GM19238 (cell line): ENCODE measurements around the gene PALM2AKAP2.

Source experiments
- DNase-seq: peaks from one replicate; pipeline ENCODE4 v3.0.0; 2011; ENCODE audit warnings: low spot score; ENCODE audit not compliant: insufficient read length

PALM2AKAP2 gene

GRCh38 chr9:109779711-109780452 is at the start of gene PALM2AKAP2:
PALM2AKAP2 (plus strand) TSS chr9:109780198; CDS start chr9:109780489, 291 bp downstream.
- DNase-seq = no peak

DNA sequence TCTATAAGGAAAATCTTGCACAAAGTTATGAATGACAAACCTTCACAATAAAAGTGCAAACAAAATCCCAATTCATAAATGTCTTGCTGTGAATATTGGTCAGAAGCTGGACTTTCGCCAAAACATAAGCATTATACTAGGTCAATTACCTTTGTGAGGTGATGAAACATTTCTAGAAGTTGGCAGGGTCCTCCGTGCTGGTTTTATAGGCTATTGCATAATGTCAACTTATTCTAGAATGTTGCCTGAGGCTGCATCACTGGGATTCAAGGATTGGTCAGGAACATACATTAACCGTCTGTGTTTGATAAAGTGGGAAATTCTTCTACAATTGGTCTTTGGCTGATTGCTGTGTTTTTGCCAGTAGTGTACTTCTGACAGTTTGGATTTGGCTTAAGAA is 49.8 kb upstream of the PALM2AKAP2 start:
- DNase-seq = no peak

- no peak for DNase-seq
These were observed 46.3 kb upstream of the PALM2AKAP2 start for GRCh38 chr9:109733690-109734089.

DNA sequence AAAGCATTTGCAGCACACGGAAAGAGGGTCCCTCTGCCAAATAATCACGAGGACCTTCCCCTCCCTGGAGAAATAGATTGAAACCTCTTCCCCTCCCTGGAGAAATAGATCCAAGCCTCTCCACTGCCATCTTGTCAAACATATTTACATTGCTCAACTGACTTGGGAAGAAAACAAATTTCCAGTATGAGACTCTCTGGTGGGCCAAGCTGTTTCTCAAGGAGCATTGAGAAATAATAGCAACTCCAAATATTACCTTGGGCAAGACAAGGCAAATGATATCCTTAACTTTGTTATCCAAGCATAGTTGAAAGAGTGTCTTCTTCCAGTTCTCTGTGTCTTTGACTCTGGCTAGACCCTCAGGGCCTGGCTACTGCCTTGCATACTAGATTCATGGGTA is 45.2 kb upstream of the PALM2AKAP2 start:
- no peak for DNase-seq

DNA sequence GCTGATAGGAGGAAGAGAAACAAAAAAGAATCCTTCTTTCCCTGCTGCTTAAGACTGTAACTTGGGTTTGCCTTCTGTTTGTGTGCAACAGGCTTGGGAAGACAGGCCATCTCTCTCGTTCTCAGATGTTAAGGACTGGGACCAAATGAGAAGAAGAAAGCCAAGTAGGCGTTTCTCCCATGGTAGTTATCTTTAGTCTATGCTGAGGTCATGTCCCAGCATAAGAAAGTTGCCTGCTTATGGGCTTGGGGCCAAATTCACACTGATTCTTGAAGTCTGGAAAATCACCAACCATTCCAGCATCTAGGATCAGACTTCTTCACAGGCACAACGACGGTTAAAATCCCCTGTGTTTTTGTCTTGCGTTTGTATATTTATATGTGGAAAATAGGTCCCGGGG is 44.2 kb upstream of the PALM2AKAP2 start:
- DNase-seq = no peak

GRCh38 chr9:109737295-109737694 is 42.7 kb upstream of the PALM2AKAP2 start:
- no peak for DNase-seq

- no peak for DNase-seq
These were observed 40.2 kb upstream of the PALM2AKAP2 start for GRCh38 chr9:109739760-109740159.

DNA sequence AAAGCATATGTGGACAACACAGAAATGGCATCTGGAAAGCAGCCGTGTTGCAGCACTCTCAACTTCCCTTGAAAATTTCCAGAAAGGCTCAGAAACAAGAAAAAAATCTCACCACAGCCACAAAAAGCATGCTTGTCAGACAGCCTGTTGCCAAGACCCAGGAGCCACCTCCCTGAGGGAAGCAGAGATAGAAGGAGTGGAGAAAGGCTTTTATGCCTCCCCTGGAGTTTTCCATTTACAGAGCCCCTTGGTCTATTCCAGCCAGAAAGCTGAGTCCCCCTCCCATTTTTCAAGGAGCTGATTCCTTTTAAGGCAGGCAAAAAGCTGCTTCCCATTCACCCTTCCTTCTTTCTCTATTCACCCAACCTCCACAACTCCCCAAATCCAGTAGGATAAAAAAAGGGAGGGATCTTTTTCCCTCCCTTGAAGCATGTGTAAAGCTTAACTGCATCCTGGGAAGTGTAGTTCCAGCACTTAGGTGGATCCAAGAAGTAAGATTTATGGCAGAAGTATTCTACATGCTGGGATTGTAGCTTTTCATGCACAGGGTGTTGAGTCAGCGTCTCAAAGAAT is 37.1 kb upstream of the PALM2AKAP2 start:
- DNase-seq = no peak

DNA sequence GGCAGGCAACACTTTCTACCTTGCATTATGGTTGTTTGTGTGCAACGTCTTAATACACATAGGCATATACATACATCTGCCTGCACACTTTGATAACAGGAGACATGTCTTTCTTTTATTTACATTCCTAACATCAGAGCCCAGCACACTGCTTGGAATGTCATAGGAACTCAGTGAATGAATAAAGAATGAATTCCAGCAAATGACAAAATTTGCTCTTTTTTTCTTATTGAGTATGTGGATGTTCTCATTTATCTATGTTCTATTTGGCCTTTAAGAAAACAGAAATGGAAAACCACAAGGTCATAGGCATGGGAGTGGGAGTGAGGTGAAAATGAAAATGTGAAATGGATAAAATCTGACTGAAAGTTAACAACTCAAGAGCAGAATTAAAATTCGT is 36.3 kb upstream of the PALM2AKAP2 start:
- no peak for DNase-seq

GRCh38 chr9:109745335-109746283 is 34.4 kb upstream of the PALM2AKAP2 start:
- no peak for DNase-seq

DNA sequence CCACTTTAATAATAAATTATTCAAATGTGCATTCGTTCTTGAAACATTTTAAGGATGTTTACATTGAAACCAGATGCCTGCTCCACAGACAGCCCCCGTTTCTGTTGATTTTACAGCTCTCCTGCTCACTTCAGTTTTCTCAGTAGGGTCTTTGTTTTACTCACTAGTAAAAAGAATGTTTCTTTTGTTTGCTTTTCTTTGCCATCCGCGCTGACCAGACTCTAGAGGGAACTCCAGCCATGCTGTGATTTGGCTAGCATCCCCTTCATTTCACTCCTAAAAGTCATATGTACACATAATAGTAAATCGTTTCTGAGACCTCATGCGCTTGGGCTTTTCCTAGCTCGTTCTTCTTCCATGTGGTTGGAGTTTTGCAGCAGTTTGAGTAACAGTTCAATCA is 28.7 kb upstream of the PALM2AKAP2 start:
- DNase-seq = no peak

GRCh38 chr9:109753308-109753707 is 26.7 kb upstream of the PALM2AKAP2 start:
- no peak for DNase-seq

GRCh38 chr9:109755040-109755439 is 25.0 kb upstream of the PALM2AKAP2 start:
- DNase-seq = no peak

DNA sequence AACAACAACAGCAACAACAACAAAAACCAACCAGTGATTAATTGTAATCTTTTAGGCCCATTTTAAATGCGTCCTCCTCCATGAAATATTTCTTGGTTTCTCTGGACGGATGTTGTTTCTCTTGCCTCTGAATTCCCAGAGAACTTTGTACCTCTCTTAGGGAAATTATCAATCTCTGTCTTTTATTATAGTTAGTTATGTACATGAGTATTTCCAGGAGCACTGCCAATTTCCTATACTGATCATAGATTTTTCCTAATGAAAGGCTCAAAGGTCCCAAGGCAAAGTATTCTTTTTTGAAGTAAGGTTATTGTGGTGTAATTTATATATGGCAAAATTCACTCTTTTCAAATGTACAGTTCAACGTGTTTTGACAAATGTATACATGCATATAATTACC is 20.4 kb upstream of the PALM2AKAP2 start:
- no peak for DNase-seq

GRCh38 chr9:109765278-109765677 is 14.7 kb upstream of the PALM2AKAP2 start:
- no peak for DNase-seq

- no peak for DNase-seq
These were observed 14.2 kb upstream of the PALM2AKAP2 start for GRCh38 chr9:109765830-109766229.

DNA sequence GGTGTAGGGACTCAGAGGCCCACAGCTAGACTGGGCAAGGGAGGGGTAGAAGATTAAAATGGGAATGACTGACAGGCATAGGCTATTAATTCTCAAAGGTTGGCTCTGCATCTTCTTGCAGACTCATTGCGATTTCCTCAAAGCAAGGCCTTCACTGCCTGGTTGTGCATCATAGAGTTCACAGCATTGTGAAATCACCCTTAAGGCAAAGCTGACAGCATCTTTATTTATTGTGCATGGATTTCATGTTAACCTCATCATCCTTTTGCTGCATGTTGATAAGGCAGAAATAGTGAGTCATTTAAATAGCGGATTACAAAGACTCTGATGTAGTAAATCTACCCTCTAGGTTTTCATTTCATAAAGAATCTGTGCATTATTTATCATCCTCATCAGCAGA is 13.6 kb upstream of the PALM2AKAP2 start:
- no peak for DNase-seq

GRCh38 chr9:109767404-109767803 is 12.6 kb upstream of the PALM2AKAP2 start:
- DNase-seq = no peak

DNA sequence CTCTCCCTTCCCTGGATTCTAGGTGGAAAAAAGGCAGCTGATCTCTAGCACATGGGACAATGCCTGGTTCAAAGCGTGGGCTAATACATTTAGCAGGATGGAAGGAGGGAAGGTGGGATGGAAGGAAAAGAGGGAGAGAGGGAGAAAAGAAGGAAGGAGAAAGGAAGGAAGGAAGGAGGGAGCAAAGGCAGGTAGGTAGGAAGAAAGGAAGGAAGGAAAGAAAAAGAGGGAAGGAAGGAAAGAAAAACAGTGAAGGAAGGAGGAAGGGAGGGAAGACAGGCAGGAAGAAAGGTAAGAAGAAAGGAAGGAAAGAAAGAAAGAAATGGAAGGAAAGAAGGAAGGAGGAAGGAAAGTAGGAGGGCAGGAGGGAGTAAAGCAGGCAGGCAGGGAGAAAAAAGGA is 12.2 kb upstream of the PALM2AKAP2 start:
- DNase-seq = no peak

GRCh38 chr9:109769250-109769649 is 10.7 kb upstream of the PALM2AKAP2 start:
- no peak for DNase-seq

DNA sequence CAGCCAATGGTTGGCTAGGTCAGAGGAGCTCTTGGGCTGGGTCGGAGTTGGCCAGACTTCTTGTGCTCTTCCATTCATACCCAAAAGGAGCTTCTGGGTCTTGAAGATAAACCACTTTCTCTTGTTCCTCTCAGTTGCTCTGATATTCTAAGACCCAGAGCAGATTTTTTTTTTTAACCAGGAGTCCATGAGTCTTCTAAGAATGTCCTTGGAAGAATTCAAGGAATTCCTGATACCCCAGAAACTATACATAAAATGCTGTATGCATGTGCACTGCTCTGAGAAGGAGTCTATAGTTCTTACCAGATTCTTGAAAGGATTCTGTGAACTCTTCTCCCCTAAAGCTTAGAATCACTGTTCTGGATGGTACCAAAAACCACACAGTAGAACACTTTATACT is 9.9 kb upstream of the PALM2AKAP2 start:
- DNase-seq = no peak

- DNase-seq = no peak
These were observed 8.9 kb upstream of the PALM2AKAP2 start for GRCh38 chr9:109771087-109771486.
